Kidney epithelial cell (primary cell): ENCODE results near the gene ZDHHC8. TPM values are rescaled to one million over a fixed set of nuclear protein-coding genes. Genes with fewer than 3 reads are reported as not detected.

ENCODE experiments used
- DNase-seq: peaks from one replicate; pipeline ENCODE4 v3.0.0-alpha.2; 2010; ENCODE audit warnings: low read depth
- H3K27me3 ChIP-seq: 2 replicates; pipeline ENCODE4 v1.6.0; 2011; ENCODE audit warnings: low read length; ENCODE audit not compliant: control insufficient read depth, insufficient read depth
- H3K36me3 ChIP-seq: 2 replicates; pipeline ENCODE4 v1.5.1; 2011; ENCODE audit warnings: low read length; ENCODE audit not compliant: control insufficient read depth, insufficient read depth
- H3K4me3 ChIP-seq: 2 replicates; pipeline ENCODE4 v1.5.1; 2011; ENCODE audit warnings: low read depth, mild to moderate bottlenecking, control low read depth, low read length
- total RNA-seq: library from RNA; depleted of rRNA; stranded (reverse); fragments of >200 nt; gene quantifications from 2 replicates; pipeline ENCODE4 v1.2.3, GENCODE V29; 2015
- TF ChIP-seq, protein P1 (sequence below): IDR thresholded peaks from 2 replicates; pipeline ENCODE4 v1.5.1; 2011; ENCODE audit warnings: mild to moderate bottlenecking, moderate library complexity, low read length, control low read depth, inconsistent platforms; ENCODE audit not compliant: insufficient read depth, poor library complexity, severe bottlenecking

Gene ZDHHC8
- total RNA-seq, 1 donor from 2014 or later: 26.9 TPM

DNA sequence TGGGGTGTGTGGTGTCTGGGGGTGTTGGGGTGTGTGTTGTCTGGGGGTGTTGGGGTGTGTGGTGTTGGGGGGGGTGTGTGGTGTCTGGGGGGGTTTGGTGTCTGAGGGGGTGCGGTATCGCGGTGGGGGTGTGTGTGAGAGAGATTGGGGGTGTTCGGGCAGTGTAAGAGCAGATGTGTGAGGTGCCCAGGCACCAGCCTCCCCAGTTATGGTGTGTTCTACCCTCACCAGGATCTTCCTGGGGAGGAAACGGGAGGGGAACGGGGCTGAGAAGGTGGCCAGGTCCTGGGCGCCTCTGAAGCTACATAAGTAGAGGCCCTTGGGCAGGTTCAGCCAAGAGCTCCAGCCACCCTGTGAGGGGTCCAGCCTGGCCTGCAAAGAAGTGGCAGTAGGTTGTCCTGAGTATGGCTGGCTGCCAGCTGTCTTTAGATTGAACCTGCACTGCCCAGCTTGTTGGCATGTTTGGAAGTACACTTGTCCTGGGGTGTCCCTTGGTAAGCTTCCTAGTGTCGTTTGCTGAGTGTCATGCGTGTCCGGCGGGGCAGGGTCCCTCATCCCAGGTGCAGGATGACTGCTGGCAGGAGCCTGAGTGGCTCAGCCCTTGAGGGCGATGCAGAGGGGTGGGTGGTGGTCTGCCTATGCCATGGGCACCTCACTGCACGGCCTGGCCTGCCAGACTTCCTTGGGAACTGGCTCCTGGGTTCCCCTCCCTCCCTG, 8.1 kb upstream of the ZDHHC8 start:
- Histone ChIP-seq H3K36me3 (peaks cover 4% of the 10 kb centered on the region), H3K4me3 (no peak overlapping the region), H3K27me3 (no peaks in the 10 kb centered on the region)
- DNase-seq: no peak
- TF ChIP-seq, protein P1, sequence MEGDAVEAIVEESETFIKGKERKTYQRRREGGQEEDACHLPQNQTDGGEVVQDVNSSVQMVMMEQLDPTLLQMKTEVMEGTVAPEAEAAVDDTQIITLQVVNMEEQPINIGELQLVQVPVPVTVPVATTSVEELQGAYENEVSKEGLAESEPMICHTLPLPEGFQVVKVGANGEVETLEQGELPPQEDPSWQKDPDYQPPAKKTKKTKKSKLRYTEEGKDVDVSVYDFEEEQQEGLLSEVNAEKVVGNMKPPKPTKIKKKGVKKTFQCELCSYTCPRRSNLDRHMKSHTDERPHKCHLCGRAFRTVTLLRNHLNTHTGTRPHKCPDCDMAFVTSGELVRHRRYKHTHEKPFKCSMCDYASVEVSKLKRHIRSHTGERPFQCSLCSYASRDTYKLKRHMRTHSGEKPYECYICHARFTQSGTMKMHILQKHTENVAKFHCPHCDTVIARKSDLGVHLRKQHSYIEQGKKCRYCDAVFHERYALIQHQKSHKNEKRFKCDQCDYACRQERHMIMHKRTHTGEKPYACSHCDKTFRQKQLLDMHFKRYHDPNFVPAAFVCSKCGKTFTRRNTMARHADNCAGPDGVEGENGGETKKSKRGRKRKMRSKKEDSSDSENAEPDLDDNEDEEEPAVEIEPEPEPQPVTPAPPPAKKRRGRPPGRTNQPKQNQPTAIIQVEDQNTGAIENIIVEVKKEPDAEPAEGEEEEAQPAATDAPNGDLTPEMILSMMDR: no peak

DNA sequence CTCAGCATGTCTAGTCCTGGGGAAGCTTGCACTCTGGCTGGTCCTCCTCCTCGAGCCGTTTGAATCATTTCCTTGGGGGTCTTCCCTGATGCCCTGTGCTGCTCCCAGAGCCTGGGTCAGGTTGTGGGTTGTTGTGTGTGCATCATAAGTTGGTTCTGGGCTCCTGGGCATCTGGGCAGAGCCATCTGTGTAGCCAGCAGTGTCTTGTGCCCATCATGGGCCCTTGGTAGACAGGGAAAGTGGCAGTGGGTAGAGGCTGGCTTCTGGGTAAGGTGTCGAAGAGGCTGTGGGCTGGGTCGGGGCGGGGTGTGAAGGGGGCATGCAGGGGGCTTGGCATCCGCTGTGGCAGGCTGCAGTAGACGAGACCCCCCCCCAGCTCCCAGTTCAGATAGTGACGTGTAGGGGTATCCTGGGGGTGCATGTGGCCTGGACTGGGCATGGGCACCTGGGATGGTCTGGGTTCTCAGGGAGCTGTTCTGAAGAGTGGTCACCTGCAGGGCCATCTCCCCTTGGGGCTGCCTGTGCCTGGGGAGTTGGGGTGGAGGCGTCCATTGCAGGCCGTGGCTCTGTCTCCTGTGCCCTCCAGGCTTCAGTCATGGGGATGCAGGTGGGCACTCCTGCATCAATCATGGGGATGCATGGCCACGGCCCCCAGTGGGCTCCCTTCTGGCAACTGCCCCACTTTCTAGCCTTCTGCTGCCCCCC, 7.4 kb upstream of the ZDHHC8 start:
- no peak for DNase-seq
- peaks cover 4% of the 10 kb centered on the region for H3K36me3 ChIP-seq
- TF ChIP-seq, protein P1: no peak

DNA sequence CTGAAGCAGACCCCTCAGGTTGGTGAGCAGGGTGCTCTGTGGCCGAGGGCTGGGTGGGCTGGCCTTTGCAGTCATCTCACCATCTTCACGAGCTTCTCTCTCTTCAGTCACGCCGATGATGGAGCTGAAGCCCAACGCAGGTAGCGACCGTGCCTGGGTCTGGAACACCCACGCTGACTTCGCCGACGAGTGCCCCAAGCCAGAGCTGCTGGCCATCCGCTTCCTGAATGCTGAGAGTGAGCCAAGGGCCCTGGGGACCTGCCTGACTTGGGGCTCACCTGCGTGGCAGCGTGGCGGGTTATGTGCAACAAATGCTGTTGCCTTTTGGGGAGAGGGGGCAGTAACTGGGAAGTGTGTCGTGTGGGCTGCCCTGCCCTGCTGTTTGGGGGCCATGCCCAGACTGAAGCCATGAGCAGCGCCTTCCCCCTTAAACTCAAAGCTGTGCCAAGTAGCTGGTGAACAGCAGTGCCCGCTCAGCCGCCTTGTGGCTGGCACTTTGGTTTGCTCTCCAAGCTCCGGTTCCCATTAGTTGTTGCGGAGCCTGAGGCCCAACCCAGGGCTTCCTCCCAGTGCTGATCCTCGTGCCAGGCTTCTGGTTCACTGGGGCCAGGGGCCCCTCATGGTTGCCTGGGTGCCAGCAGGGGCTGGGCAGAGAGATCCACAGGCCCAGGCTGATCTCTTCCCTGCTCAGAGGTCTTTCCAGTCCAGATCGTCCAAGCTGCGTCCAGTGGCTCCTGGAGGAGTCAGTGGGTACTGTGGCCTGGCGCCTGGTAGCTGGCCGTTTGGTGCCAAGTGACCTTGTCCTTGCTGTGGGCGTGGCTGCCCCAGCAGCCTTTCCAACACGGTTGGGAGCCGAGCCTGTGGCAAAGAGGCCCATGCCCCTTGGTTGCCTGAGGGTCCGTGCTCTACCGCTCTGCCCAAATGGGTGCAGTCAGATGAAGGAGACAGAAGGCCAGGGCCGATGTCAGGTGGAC, 6.1 kb upstream of the ZDHHC8 start:
- no peaks in the 10 kb centered on the region for H3K27me3 ChIP-seq
- H3K36me3 ChIP-seq: peaks cover 3% of the 10 kb centered on the region
- no peak overlapping the region for H3K4me3 ChIP-seq
- no peak for DNase-seq
- TF ChIP-seq, protein P1: no peak

More for the DNA sequence above, 7.4 kb upstream of the ZDHHC8 start:
- H3K27me3 ChIP-seq: no peaks in the 10 kb centered on the region
- no peak overlapping the region for H3K4me3 ChIP-seq

DNA sequence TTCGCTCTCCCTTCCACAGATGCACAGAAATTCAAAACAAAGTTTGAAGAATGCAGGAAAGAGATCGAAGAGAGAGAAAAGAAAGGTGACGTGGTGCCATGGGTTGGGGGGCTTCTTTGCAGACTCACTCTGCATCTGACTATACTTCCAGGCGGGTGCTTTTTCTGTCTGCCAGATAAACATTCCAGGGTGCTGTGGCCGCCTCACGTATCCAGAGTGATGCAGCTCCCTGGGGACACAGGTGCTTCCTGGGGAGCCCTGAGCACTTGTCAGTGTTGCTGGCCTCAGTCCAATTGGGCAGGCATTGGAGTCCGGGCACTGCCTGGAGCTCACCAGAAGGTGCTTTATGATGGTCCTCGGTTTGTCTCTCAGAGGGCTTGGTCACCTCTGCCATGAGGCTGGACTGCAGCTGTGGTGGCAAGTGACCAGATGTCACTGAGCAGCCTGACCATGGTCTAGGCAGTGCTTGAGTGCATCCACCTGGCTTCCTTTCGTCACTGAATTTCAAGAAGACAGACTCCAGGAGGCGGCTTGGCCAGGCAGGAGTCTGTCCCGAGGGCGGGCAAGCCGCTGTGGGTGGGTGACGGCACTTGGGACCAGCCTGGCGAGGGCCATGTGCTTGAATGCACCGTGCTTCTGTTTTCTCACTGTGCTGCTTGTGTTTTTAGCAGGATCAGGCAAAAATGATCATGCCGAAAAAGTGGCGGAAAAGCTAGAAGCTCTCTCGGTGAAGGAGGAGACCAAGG, 5.1 kb upstream of the ZDHHC8 start:
- TF ChIP-seq, protein P1: no peak
- DNase-seq: no peak
- Histone ChIP-seq H3K27me3 (no peaks in the 10 kb centered on the region), H3K4me3 (no peak overlapping the region), H3K36me3 (peaks cover 3% of the 10 kb centered on the region)

DNA sequence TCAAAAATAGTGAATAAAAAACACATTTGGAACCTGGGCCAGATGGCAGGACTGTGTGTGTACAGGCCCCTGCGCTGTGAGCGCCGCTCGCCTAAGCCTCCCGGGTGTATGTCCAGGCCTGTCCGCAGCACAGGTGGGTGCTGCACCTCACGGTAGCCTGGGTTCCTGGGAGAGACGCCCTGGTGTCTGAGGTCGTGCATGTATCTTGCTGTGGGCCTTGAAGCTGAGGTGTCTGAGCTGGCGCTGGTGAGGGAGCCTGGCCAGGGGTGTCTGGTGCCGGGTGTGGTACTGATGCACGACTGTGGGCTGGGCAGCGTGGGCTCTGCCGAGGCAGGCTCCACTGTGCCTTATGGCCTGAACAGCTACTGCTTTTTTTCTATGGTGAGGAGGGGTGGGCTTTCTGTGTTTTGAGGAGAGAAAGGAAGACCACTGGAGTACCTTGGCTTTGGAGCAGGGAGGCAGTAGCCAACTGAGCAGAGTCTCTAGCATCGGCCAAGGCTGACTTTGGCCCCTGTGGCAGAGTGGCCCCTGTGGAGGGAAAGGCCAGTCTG, 4.2 kb upstream of the ZDHHC8 start:
- H3K36me3 ChIP-seq: peaks cover 3% of the 10 kb centered on the region
- no peaks in the 10 kb centered on the region for H3K27me3 ChIP-seq
- no peak overlapping the region for H3K4me3 ChIP-seq
- no peak for DNase-seq
- TF ChIP-seq, protein P1: no peak
